DND-41 (cell line): ENCODE results near the gene NDOR1.

ENCODE experiments used
- CTCF ChIP-seq: IDR thresholded peaks from 2 replicates; pipeline ENCODE4 v1.5.1; 2012; ENCODE audit warnings: borderline replicate concordance, low read length, moderate library complexity, mild to moderate bottlenecking; ENCODE audit not compliant: poor library complexity, severe bottlenecking; ENCODE audit errors: extremely low read depth
- EZH2 ChIP-seq: IDR thresholded peaks from 3 replicates; pipeline ENCODE4 v1.6.1; 2012; ENCODE audit warnings: borderline replicate concordance, low read depth, mild to moderate bottlenecking, moderate library complexity, low read length, inconsistent platforms; ENCODE audit not compliant: severe bottlenecking

DNA sequence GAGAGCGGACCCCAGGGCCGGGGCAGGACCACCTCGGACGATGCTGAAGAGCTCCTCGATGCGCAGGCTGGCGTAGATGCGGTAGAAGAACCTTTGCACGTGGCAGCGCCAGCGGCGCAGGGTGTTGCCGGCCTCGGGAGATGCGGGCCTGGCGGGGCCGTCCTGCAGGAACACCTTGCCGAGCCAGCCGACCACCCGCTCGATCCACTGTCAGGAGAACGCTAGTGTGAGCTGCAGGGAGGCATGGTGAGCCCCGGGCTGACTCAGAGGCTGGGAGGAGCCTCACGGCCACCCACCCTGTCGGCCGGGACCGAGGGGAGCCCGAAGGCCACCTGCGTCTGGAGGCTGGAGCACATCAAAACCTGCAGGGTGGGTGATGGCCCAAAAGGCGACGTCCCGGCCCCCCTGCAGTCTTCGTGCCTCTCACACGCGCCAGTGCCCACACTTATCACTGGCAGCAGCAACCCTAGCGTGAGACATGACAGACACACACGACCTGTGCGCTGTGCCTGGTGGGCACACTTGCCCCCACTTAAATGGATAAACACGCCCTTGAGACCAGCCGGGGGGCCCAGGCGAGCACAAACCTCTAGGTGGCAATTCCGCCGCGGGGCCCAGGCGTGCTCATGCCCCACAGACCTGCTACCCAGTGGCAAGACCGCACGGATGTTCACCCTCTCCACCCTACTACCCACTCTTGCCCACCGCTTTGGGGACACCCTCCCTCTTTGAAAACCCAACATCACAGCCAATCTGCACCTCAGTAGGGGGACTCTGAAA is 20.4 kb upstream of the NDOR1 start:
- TF ChIP-seq CTCF (no peak), EZH2 (no peak)
